Muscle layer of colon (tissue), 2 donors: ENCODE results near the gene FAM185A.
"Not testable (repeated sequence)": the region's sequence is repeated elsewhere in the genome, so short reads cannot be mapped to it uniquely, and the experiment has no call there.

Experiments
- H3K27ac ChIP-seq: one replicate; pipeline ENCODE4 v1.7.0; 2013; ENCODE audit warnings: low read depth, mild to moderate bottlenecking, low read length, moderate library complexity
- H3K27me3 ChIP-seq, 2 donors: one replicate each; pipeline ENCODE4 v1.7.0; 2013; ENCODE audit warnings: low read length in 2 of 2, mild to moderate bottlenecking in 2 of 2; ENCODE audit not compliant: insufficient read depth in 2 of 2, control insufficient read depth in 1 of 2
- H3K36me3 ChIP-seq: one replicate; pipeline ENCODE4 v1.7.0; 2013; ENCODE audit warnings: mild to moderate bottlenecking, low read length; ENCODE audit not compliant: insufficient read depth
- H3K4me1 ChIP-seq: one replicate; pipeline ENCODE4 v1.7.0; 2013; ENCODE audit warnings: mild to moderate bottlenecking, low read length; ENCODE audit not compliant: insufficient read depth
- H3K4me3 ChIP-seq, 2 donors: one replicate each; pipeline ENCODE4 v1.7.0; 2013; ENCODE audit warnings: low read length in 2 of 2, low read depth in 1 of 2, mild to moderate bottlenecking in 1 of 2, moderate library complexity in 1 of 2
- H3K9ac ChIP-seq: one replicate; pipeline ENCODE4 v1.7.0; 2013; ENCODE audit warnings: low read length
- H3K9me3 ChIP-seq: one replicate; pipeline ENCODE4 v1.7.0; 2013; ENCODE audit warnings: mild to moderate bottlenecking, low read length
- donor health status: abdominal sarcoma.
- donor health status: Adenocarcinoma of cecum.

The FAM185A gene

DNA sequence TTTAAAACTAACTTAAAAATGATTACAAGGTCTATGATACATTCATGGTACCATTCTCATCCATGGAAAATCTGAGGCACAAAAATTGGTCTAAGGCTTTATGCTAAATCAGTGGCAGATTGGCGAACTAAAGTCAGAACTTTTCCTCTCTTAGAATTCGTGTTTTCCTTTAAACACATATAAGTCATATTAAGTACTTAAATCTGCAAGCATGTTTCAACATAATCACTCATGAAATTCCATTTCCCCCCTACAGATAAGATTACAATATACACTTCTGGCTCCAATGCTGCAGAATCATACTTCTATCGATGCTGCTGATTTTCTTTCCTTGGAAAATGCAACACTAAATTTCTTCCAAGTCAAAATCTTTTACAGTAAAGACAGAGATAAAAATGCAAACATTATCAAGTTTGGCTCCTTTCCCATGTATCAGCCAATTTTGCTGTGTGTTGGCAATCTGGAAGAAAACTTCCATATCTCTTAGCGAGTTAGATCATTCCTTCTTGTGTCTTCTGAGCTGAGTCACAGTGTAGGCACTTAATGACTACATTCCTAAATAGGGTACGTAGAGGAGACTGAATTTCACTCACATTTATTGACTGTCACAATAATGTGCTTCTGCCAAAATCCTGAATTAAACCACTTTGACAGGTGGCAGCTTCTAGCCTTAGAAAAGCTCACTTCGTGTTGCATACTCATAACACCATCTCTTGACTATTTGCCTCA, 87.6 kb downstream of the FAM185A start:
- Histone ChIP-seq H3K4me3 (no peak overlapping the region), H3K27ac (no peak overlapping the region), H3K36me3 (no peaks in the 10 kb centered on the region)

DNA sequence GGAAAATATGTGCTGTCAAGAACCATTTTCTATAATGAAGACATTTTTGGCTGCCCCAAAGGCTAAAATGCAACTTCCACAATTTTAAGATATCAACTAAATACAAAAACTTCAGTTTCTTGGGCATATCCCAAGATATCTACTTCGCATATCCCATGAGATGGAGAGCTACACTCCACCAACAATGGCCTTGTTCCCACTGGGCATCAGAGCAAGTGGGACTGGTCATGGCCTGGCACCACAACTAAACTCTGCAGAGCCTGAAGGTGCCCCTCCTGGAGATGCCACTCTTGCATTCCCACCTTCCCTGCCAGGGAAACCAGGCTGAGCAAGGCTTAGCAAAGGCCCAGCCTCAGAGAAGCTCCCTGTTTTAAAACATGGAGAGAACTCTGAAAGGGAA, 88.2 kb downstream of the FAM185A start:
- Histone ChIP-seq H3K27ac (no peak overlapping the region), H3K27me3 (no peaks in the 10 kb centered on the region), H3K9ac (no peak overlapping the region), H3K4me3 (no peak overlapping the region), H3K36me3 (no peaks in the 10 kb centered on the region), H3K9me3 (no peaks in the 10 kb centered on the region), H3K4me1 (no peaks in the 10 kb centered on the region)

More for the DNA sequence above, 87.6 kb downstream of the FAM185A start:
- Histone ChIP-seq H3K9me3 (no peaks in the 10 kb centered on the region), H3K27me3 (no peaks in the 10 kb centered on the region), H3K4me1 (no peaks in the 10 kb centered on the region), H3K9ac (no peak overlapping the region)

DNA sequence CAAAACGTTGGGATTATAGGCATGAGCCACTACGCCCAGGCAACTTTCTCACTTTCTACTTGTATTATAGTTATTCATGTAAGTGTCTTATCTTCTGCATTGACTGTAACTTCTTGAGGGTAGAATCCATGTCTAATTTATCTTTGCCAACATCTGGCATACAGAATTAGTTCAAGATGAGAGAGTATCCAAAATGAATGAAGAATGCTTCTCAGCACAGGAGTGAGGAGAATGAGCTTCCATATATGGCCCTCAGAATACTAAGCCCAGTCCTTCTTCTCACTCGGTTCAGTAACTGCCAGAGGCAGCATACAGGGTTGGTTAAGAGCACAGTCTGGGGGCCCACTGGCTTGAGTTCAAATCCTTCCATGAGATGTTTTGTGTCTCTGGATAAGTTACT, 89.0 kb downstream of the FAM185A start:
- no peak overlapping the region for H3K27ac ChIP-seq

DNA sequence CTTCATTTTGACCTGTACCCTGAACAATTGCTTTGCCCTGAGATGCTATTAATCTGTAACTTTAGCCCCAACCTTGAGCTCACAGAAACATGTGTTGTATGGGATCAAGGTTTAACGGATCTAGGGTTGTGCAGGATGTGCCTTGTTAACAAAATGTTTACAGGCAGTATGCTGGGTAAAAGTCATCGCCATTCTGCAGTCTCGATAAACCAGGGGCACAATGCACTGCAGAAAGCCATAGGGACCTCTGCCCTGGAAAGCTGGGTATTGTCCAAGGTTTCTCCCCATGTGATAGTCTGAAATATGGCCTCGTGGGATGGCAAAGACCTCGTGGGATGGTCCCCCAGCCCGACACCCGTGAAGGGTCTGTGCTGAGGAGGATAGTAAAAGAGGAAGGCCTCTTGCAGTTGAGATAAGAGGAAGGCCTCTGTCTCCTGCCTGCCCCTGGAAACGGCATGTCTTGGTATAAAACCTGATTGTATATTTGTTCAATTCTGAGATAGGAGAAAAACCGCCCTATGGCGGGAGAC, 89.8 kb downstream of the FAM185A start:
- H3K27ac ChIP-seq, H3K9me3 ChIP-seq, H3K9ac ChIP-seq, H3K4me3 ChIP-seq, H3K36me3 ChIP-seq, H3K4me1 ChIP-seq, H3K27me3 ChIP-seq: not testable (repeated sequence)

More for the DNA sequence above, 89.0 kb downstream of the FAM185A start:
- no peak overlapping the region for H3K9ac ChIP-seq
- H3K36me3 ChIP-seq = no peaks in the 10 kb centered on the region
- no peaks in the 10 kb centered on the region for H3K27me3 ChIP-seq
- H3K4me1 ChIP-seq = no peaks in the 10 kb centered on the region
- no peak overlapping the region for H3K4me3 ChIP-seq
- no peaks in the 10 kb centered on the region for H3K9me3 ChIP-seq

DNA sequence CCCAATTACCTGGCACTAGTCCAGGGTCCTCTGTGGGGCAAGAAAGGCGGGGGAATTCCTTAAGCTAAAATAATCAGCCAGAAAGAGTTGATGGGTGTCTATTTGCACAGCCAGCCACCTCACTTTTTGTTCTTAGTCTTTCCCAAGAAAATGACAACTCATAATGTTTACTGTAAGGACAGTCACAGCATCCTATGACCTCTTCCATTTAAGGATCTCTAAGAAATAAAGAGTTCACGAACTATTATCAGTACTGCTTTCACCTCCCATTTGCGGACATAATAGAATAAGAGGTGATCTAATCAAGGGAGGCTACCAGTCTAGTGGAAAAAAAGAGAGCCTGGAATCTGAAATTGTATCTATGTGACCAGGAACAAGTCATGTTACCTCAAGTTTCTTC, 91.6 kb downstream of the FAM185A start:
- Histone ChIP-seq H3K27ac (no peak overlapping the region), H3K9me3 (no peaks in the 10 kb centered on the region), H3K4me3 (no peak overlapping the region), H3K36me3 (no peaks in the 10 kb centered on the region), H3K4me1 (no peaks in the 10 kb centered on the region), H3K27me3 (no peaks in the 10 kb centered on the region), H3K9ac (no peak overlapping the region)

DNA sequence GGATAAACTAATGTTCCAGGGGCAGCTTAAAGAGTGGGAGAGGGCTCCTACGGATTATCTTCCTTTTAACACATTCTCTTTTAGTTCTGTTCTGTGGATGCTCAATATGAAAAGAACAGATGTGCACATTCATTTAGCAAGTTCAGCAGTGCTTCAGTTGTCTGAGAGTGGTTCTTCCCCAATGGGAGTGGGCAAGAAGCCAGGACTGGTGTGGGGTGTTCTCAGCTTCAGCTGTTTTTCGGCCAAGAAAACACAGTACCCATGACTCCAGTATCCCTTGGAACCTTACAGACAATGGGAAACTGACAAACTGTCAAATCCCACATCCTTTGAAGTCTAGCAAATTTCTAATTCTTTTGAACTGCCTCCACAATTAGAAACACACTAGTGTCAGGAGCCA, 92.5 kb downstream of the FAM185A start:
- Histone ChIP-seq H3K27me3 (no peaks in the 10 kb centered on the region), H3K36me3 (no peaks in the 10 kb centered on the region), H3K4me1 (no peaks in the 10 kb centered on the region), H3K27ac (no peak overlapping the region), H3K9me3 (no peaks in the 10 kb centered on the region), H3K4me3 (no peak overlapping the region), H3K9ac (no peak overlapping the region)

DNA sequence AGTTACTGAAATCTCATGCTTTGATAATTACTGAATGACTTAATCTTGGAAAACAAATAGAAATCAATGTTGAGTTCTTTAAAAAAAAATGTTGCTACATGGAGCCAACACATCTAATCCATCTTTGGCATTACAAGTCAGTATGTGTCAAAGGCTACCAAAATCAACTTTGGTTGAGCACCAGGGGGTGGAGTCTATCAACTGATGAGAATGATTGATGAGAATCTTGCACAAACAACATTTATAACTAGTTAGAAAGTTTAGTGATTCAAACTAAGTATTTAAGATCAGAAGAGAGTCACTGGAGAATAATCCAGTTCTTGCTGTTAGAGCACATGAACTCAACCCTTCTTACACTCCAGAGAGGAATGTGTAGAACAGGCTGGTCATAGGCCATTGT, 93.5 kb downstream of the FAM185A start:
- no peaks in the 10 kb centered on the region for H3K36me3 ChIP-seq
- H3K27ac ChIP-seq = no peak overlapping the region
- no peaks in the 10 kb centered on the region for H3K27me3 ChIP-seq
- no peaks in the 10 kb centered on the region for H3K4me1 ChIP-seq
- H3K9ac ChIP-seq = no peak overlapping the region
- no peak overlapping the region for H3K4me3 ChIP-seq
- no peaks in the 10 kb centered on the region for H3K9me3 ChIP-seq

DNA sequence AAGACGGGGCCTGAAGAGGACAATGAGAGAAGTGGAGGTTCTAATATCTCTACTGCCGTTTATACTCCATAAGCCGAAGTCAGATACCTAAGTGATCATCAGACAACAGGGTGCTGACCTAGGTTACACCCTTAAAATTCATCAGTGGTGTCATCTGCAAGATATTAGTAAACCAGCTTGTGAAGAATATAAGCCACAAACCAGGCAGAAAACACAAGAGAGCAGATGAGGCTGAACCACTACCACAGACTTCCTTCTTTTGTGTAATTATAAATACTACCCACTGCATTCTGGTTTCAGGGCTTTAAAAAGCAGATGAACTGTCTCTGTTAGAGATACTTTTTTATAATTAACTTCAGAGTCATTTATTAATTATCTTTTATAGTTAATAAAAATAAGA, 95.1 kb downstream of the FAM185A start:
- no peak overlapping the region for H3K9ac ChIP-seq
- H3K27ac ChIP-seq = no peak overlapping the region
- H3K27me3 ChIP-seq = no peaks in the 10 kb centered on the region
- H3K4me1 ChIP-seq = no peaks in the 10 kb centered on the region
- H3K9me3 ChIP-seq = no peaks in the 10 kb centered on the region
- H3K36me3 ChIP-seq = no peaks in the 10 kb centered on the region
- H3K4me3 ChIP-seq = no peak overlapping the region

DNA sequence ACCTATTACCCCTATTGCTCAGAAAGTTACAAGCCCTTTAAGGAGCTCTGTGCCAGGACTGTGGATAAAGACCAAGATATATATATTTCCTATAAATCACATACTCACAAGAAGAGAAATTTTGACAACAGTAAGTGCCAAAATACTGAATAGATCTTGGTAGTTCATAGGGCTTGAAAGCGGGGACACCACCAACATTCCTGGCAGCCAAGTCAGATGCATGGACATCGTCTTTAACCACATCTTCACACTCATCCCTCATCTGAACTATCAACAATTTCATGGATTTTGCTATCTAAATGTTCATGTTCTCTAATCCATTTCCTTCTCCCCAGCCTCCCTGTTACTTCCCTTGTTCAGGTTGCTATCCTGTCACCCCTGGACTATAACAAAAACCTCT, 96.5 kb downstream of the FAM185A start:
- no peaks in the 10 kb centered on the region for H3K27me3 ChIP-seq
- H3K4me3 ChIP-seq = no peak overlapping the region
- H3K36me3 ChIP-seq = no peaks in the 10 kb centered on the region
- no peak overlapping the region for H3K27ac ChIP-seq
- H3K9ac ChIP-seq = no peak overlapping the region
- H3K4me1 ChIP-seq = no peaks in the 10 kb centered on the region
- no peaks in the 10 kb centered on the region for H3K9me3 ChIP-seq

DNA sequence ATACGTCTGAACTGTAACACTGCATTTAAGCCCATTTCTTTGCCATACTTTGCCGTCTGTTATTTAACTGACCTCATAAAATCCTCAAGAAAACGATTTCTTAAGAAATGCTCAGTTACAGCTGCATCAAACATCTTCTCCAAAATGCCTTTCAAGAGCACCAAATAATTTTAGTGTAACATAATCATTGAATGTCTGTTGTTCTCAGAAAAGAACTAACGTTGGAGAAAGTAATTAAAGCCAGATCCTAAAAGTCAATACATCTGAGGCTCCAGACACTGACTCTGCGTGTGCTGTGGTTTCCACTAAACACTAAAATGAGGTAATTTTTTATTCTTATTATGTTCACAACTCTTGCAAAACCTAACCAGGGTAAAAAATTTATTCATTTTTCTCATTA, 100.3 kb downstream of the FAM185A start:
- Histone ChIP-seq H3K36me3 (no peaks in the 10 kb centered on the region), H3K4me1 (no peaks in the 10 kb centered on the region), H3K27ac (no peak overlapping the region), H3K4me3 (no peak overlapping the region), H3K9me3 (no peaks in the 10 kb centered on the region), H3K27me3 (no peaks in the 10 kb centered on the region), H3K9ac (no peak overlapping the region)

DNA sequence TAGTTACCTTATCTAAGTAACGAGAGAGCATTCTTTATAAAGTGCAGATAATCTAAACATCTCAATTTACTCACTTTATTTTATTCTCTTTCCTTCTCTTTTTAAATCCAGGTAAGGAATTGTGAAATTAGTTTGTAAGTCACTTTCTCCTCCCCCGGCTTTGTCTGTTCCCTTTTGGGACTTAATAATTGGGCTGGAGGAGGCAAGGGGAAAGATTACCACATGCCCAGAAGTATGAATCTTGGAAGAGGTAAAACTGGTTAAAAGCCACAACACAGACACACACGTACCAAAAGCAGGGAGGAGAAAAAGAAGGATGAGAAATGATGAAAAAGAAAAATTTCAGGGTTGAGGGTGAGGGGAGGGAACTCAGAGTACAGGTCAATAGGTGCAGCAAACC, 100.7 kb downstream of the FAM185A start:
- no peak overlapping the region for H3K27ac ChIP-seq
- H3K36me3 ChIP-seq = no peaks in the 10 kb centered on the region
- no peak overlapping the region for H3K9ac ChIP-seq
- H3K4me3 ChIP-seq = no peak overlapping the region
- H3K4me1 ChIP-seq = no peaks in the 10 kb centered on the region
- H3K9me3 ChIP-seq = no peaks in the 10 kb centered on the region
- no peaks in the 10 kb centered on the region for H3K27me3 ChIP-seq

DNA sequence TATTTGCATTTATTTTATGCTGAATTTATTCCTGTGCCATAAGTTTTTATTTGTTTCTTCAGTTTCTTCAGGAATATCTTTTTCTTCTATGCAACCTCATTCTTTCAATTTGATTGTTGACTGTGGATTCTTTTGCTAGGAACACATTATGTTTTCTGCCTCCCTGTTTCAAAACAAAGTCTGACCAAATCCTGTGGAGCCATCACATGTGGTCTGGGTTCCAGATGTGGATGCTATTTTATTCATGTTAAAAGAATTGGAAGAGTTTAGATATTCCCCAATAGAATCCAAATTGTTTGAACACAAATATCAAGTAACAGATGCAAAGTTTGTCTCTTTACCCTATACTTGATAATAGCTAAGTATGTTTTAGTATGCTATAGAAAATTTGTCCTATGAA, 107.2 kb downstream of the FAM185A start:
- Histone ChIP-seq H3K9ac (no peak overlapping the region), H3K27me3 (no peaks in the 10 kb centered on the region), H3K4me1 (peaks cover 19% of the 10 kb centered on the region), H3K9me3 (no peaks in the 10 kb centered on the region), H3K4me3 (no peak overlapping the region), H3K27ac (no peak overlapping the region), H3K36me3 (no peaks in the 10 kb centered on the region)
